ENCODE data around the gene MPRIP. TPM values are rescaled to one million over a fixed set of nuclear protein-coding genes. Genes with fewer than 3 reads are reported as not detected.

Gene MPRIP
- total and polyA plus RNA-seq, 2 of the 13 experiments (the other 11 are each of a cell fraction or from before 2014, with no cell fraction given), result 50.2 to 52.4 TPM

GRCh38 chr17:17089796-17090641, 47.8 kb downstream of the MPRIP start:
- in situ Hi-C loops (cut with HindIII; ENCODE audit: extremely low pct_ligation_motif_present, low pct_unique_long_range_greater_than_20kb) (no loop called here), intact Hi-C loops (cut with micrococcal nuclease; ENCODE audit: unreplicated experiment) (no loop called here)
- Histone ChIP-seq H3K27ac (ENCODE audit: extremely low read length, insufficient read depth, low read length) (peak overlapping the region; percentile 15), H3K9me3 (ENCODE audit: low read length) (no peaks in the 10 kb centered on the region), H3K36me3 (replicated peaks in 1 of 2; ENCODE audit: control insufficient read depth in 1 of 2, insufficient read depth in 2 of 2, low read length in 2 of 2) (peaks cover 0 to 7% of the 10 kb centered on the region in 2 experiments; a peak in 3 of 5 replicates), H3K27me3 (ENCODE audit: control insufficient read depth in 1 of 2, insufficient read depth in 2 of 2, low read length in 2 of 2) (no peaks in the 10 kb centered on the region), H3K9ac (ENCODE audit: insufficient read depth, low read depth, low read length) (no peak overlapping the region), H4K20me1 (ENCODE audit: insufficient read depth, low read length) (no peaks in the 10 kb centered on the region), H3K79me2 (ENCODE audit: insufficient read depth, low read length) (peaks cover under 1% of the 10 kb centered on the region), H2AFZ (ENCODE audit: low read length) (no peak overlapping the region), H3K4me1 (ENCODE audit: insufficient read depth, low read length) (peaks cover 51% of the 10 kb centered on the region), H3K4me2 (ENCODE audit: low read depth, low read length) (peak overlapping the region; percentile 63), H3K4me3 (replicated peaks in 1 of 3; ENCODE audit: insufficient read depth in 1 of 3, low read depth in 2 of 3, low read length in 3 of 3) (0 out of 6 replicates have a peak overlapping the region, but pooled peaks of 1 of the 3 experiments have one; percentile 0)
- peak; percentile 41 for ATAC-seq
- peak; percentile 32 for TF ChIP-seq ZNF687 (CRISPR knock-in tag; IDR thresholded peaks at IDR 0.05)
- peak; percentile 98 for TF ChIP-seq ZNF564 (CRISPR knock-in tag; IDR thresholded peaks at IDR 0.05)
- TF ChIP-seq MEIS2 (CRISPR knock-in tag; IDR thresholded peaks at IDR 0.05), result no peak
- TF ChIP-seq TBX2 (CRISPR knock-in tag; IDR thresholded peaks at IDR 0.05; ENCODE audit: borderline replicate concordance), result peak; percentile 25; the same call in 1 of the 2 replicates
- no peak for TF ChIP-seq ZNF333 (CRISPR knock-in tag; IDR thresholded peaks at IDR 0.05; ENCODE audit: borderline replicate concordance)
- TF ChIP-seq GMEB1 (CRISPR knock-in tag; IDR thresholded peaks at IDR 0.05; ENCODE audit: borderline replicate concordance), result no peak
- TF ChIP-seq ZBTB7B (CRISPR knock-in tag; IDR thresholded peaks at IDR 0.05), result 0 out of 2 replicates have a peak, but pooled peaks have one; percentile 17
- no TSS peak for BruUV-seq (replicated peaks)
- 82% methylated on average over 13 of the region's 18 CpGs for WGBS (ENCODE audit: low lambda C conversion rate)
- DNase-seq (ENCODE audit: low spot score), result no peak
- ChIA-PET POLR2A (interaction anchor here (1.2 kb wide), 1 partner anchor 12 kb away, joined by 3 read pairs; no protein-coding TSS in a partner anchor), CTCF (ENCODE audit: low intra/inter-chr PET ratio, low total read pairs) (no interaction called here)
- no peak for FAIRE-seq
